ENCODE results near the gene MRFAP1L1.
A peak's percentile ranks its signal among the peaks of the same experiment; 100 is the strongest.

MRFAP1L1 gene

GRCh38 chr4:6746721-6747293 lies 37.1 kb upstream of the MRFAP1L1 start:
- Mint-ChIP-seq H3K4me3 (no peak overlapping the region), H3K27ac (no peak overlapping the region), H3K27me3 (no peaks in the 10 kb centered on the region), H3K4me1 (peaks cover 14% of the 10 kb centered on the region), H3K9me3 (no peaks in the 10 kb centered on the region)
- DNase-seq, result no peak
- peak; percentile 19 for ATAC-seq

GRCh38 chr4:6742989-6743388 lies 33.3 kb upstream of the MRFAP1L1 start:
- Mint-ChIP-seq H3K27ac (peak overlapping the region in 1 of 2 donors; percentile 65), H3K4me1 (peaks cover 8% of the 10 kb centered on the region), H3K9me3 (no peaks in the 10 kb centered on the region), H3K27me3 (no peaks in the 10 kb centered on the region), H3K4me3 (no peak overlapping the region)
- DNase-seq (no peak), ATAC-seq (no peak)

GRCh38 chr4:6742507-6742906 lies 32.8 kb upstream of the MRFAP1L1 start:
- ATAC-seq, result no peak
- Mint-ChIP-seq H3K4me3 (no peak overlapping the region), H3K27ac (peak overlapping the region in 1 of 2 donors; percentile 65), H3K27me3 (no peaks in the 10 kb centered on the region), H3K4me1 (peaks cover 8% of the 10 kb centered on the region), H3K9me3 (no peaks in the 10 kb centered on the region)
- no peak for DNase-seq

GRCh38 chr4:6740347-6740746 lies 30.7 kb upstream of the MRFAP1L1 start:
- Mint-ChIP-seq H3K4me1 (peaks cover 8% of the 10 kb centered on the region), H3K9me3 (no peaks in the 10 kb centered on the region), H3K27me3 (no peaks in the 10 kb centered on the region), H3K27ac (no peak overlapping the region), H3K4me3 (no peak overlapping the region)
- DNase-seq, result no peak
- ATAC-seq, result no peak

GRCh38 chr4:6739920-6740319 lies 30.3 kb upstream of the MRFAP1L1 start:
- Mint-ChIP-seq H3K27me3 (no peaks in the 10 kb centered on the region), H3K27ac (no peak overlapping the region), H3K9me3 (no peaks in the 10 kb centered on the region), H3K4me1 (peaks cover 8% of the 10 kb centered on the region), H3K4me3 (no peak overlapping the region)
- no peak for ATAC-seq
- no peak for DNase-seq

- DNase-seq (no peak), ATAC-seq (no peak)
- H3K4me3 Mint-ChIP-seq, result no peak overlapping the region
- no peaks in the 10 kb centered on the region for H3K27me3 Mint-ChIP-seq
- no peaks in the 10 kb centered on the region for H3K9me3 Mint-ChIP-seq
- H3K27ac Mint-ChIP-seq, result peak overlapping the region in 1 of 2 donors; percentile 77
- no peaks in the 10 kb centered on the region for H3K4me1 Mint-ChIP-seq
These were observed 24.6 kb upstream of the MRFAP1L1 start for GRCh38 chr4:6734165-6734786.

- Mint-ChIP-seq H3K27me3 (no peaks in the 10 kb centered on the region), H3K4me3 (no peak overlapping the region), H3K27ac (no peak overlapping the region), H3K9me3 (no peaks in the 10 kb centered on the region), H3K4me1 (peaks cover 2% of the 10 kb centered on the region)
- ATAC-seq, result no peak
- no peak for DNase-seq
These were observed 23.9 kb upstream of the MRFAP1L1 start for GRCh38 chr4:6733358-6734164.

- H3K27ac Mint-ChIP-seq, result no peak overlapping the region
- H3K9me3 Mint-ChIP-seq, result no peaks in the 10 kb centered on the region
- H3K4me1 Mint-ChIP-seq, result peaks cover 10% of the 10 kb centered on the region
- DNase-seq, result no peak
- ATAC-seq, result no peak
- no peak overlapping the region for H3K4me3 Mint-ChIP-seq
- H3K27me3 Mint-ChIP-seq, result no peaks in the 10 kb centered on the region
These were observed 23.0 kb upstream of the MRFAP1L1 start for GRCh38 chr4:6732441-6733357.

GRCh38 chr4:6731780-6732179 lies 22.1 kb upstream of the MRFAP1L1 start:
- Mint-ChIP-seq H3K4me3 (no peak overlapping the region), H3K27me3 (no peaks in the 10 kb centered on the region), H3K27ac (no peak overlapping the region), H3K4me1 (peaks cover 12% of the 10 kb centered on the region), H3K9me3 (no peaks in the 10 kb centered on the region)
- ATAC-seq, result no peak
- no peak for DNase-seq

GRCh38 chr4:6731318-6731675 lies 21.6 kb upstream of the MRFAP1L1 start:
- ATAC-seq, result no peak
- Mint-ChIP-seq H3K4me1 (peaks cover 12% of the 10 kb centered on the region), H3K27me3 (no peaks in the 10 kb centered on the region), H3K9me3 (no peaks in the 10 kb centered on the region), H3K27ac (no peak overlapping the region), H3K4me3 (no peak overlapping the region)
- no peak for DNase-seq

GRCh38 chr4:6730603-6731317 lies 21.1 kb upstream of the MRFAP1L1 start:
- no peaks in the 10 kb centered on the region for H3K9me3 Mint-ChIP-seq
- no peak overlapping the region for H3K4me3 Mint-ChIP-seq
- ATAC-seq, result no peak
- no peak for DNase-seq
- H3K27ac Mint-ChIP-seq, result no peak overlapping the region
- peaks cover 12% of the 10 kb centered on the region for H3K4me1 Mint-ChIP-seq
- no peaks in the 10 kb centered on the region for H3K27me3 Mint-ChIP-seq

GRCh38 chr4:6728320-6729029 lies 18.8 kb upstream of the MRFAP1L1 start:
- Mint-ChIP-seq H3K27me3 (no peaks in the 10 kb centered on the region), H3K4me1 (peaks cover 12% of the 10 kb centered on the region), H3K27ac (no peak overlapping the region), H3K4me3 (no peak overlapping the region), H3K9me3 (no peaks in the 10 kb centered on the region)
- DNase-seq, result no peak
- ATAC-seq, result no peak

- H3K27ac Mint-ChIP-seq, result no peak overlapping the region
- ATAC-seq (no peak), DNase-seq (no peak)
- peaks cover 12% of the 10 kb centered on the region for H3K4me1 Mint-ChIP-seq
- no peaks in the 10 kb centered on the region for H3K9me3 Mint-ChIP-seq
- no peaks in the 10 kb centered on the region for H3K27me3 Mint-ChIP-seq
- no peak overlapping the region for H3K4me3 Mint-ChIP-seq
These were observed 18.2 kb upstream of the MRFAP1L1 start for GRCh38 chr4:6727943-6728250.

- Mint-ChIP-seq H3K4me3 (no peak overlapping the region), H3K27me3 (no peaks in the 10 kb centered on the region), H3K27ac (no peak overlapping the region), H3K9me3 (no peaks in the 10 kb centered on the region), H3K4me1 (peaks cover 12% of the 10 kb centered on the region)
- peak; percentile 48 for ATAC-seq
- no peak for DNase-seq
These were observed 17.6 kb upstream of the MRFAP1L1 start for GRCh38 chr4:6727081-6727942.

Measured in stimulated activated naive CD8-positive, alpha-beta T cell treated with anti-CD3 and anti-CD28 coated beads, Interleukin-15, amount 100 ng/mL, for 72 hours (primary cell).